SK-N-SH treated with all-trans-retinoic acid at 6 μM for 48 hours (cell line): ENCODE data around the gene ZNF705A.

Experiments used
- ATAC-seq: fragments of 200-7000 bp; cut with Tn5 transposase; 3 replicates; pipeline ENCODE4 v1.9.1; 2020; ENCODE audit warnings: mild to moderate bottlenecking, moderate library complexity
- ARNTL ChIP-seq: fragments of 450-650 bp; formaldehyde crosslinking; IDR thresholded peaks from 2 replicates; pipeline ENCODE4 v1.5.0; 2020; ENCODE audit warnings: low read depth, mild to moderate bottlenecking, moderate library complexity, borderline replicate concordance
- BACH2 ChIP-seq: fragments of 250-450 bp; sonication (Bioruptor Pico); IDR thresholded peaks from 2 replicates; pipeline ENCODE4 v1.9.0; 2021; ENCODE audit warnings: mild to moderate bottlenecking, borderline replicate concordance
- CREB5 ChIP-seq: fragments of 250-450 bp; sonication (Bioruptor Pico); IDR thresholded peaks from 2 replicates; pipeline ENCODE4 v1.5.1; 2020; ENCODE audit warnings: low read depth, mild to moderate bottlenecking, moderate library complexity
- CSDC2 ChIP-seq: fragments of 250-450 bp; sonication (Bioruptor Pico); IDR thresholded peaks from 2 replicates; pipeline ENCODE4 v1.5.0; 2020; ENCODE audit warnings: mild to moderate bottlenecking, moderate library complexity
- CSRNP3 ChIP-seq: fragments of 250-450 bp; sonication (Bioruptor Pico); IDR thresholded peaks from 2 replicates; pipeline ENCODE4 v1.5.1; 2021; ENCODE audit warnings: mild to moderate bottlenecking, moderate library complexity
- ESRRG ChIP-seq: fragments of 250-450 bp; sonication (Bioruptor Pico); IDR thresholded peaks from 2 replicates; pipeline ENCODE4 v1.6.1; 2021; ENCODE audit warnings: mild to moderate bottlenecking
- GLIS3 ChIP-seq: fragments of 250-450 bp; sonication (Bioruptor Pico); IDR thresholded peaks from 2 replicates; pipeline ENCODE4 v1.5.0; 2020; ENCODE audit warnings: mild to moderate bottlenecking, moderate library complexity
- ISL1 ChIP-seq: fragments of 250-450 bp; sonication (Bioruptor Pico); IDR thresholded peaks from 2 replicates; pipeline ENCODE4 v2.1.2; 2022; ENCODE audit warnings: mild to moderate bottlenecking, moderate library complexity
- PATZ1 ChIP-seq: fragments of 250-450 bp; sonication (Bioruptor Pico); IDR thresholded peaks from 2 replicates; pipeline ENCODE4 v1.8.0; 2020; ENCODE audit warnings: mild to moderate bottlenecking, moderate library complexity, borderline replicate concordance
- POU6F1 ChIP-seq: fragments of 250-450 bp; sonication (Bioruptor Pico); IDR thresholded peaks from 2 replicates; pipeline ENCODE4 v1.8.0; 2021; ENCODE audit warnings: low read depth, mild to moderate bottlenecking, moderate library complexity, borderline replicate concordance
- RARB ChIP-seq: fragments of 250-450 bp; sonication (Bioruptor Pico); IDR thresholded peaks from 2 replicates; pipeline ENCODE4 v1.8.0; 2021; ENCODE audit warnings: mild to moderate bottlenecking, moderate library complexity
- SNAI2 ChIP-seq: fragments of 250-450 bp; sonication (Bioruptor Pico); IDR thresholded peaks from 2 replicates; pipeline ENCODE4 v1.5.0; 2020; ENCODE audit warnings: mild to moderate bottlenecking, moderate library complexity
- TCF4 ChIP-seq: fragments of 250-450 bp; sonication (Bioruptor Pico); IDR thresholded peaks from 2 replicates; pipeline ENCODE4 v1.8.0; 2021; ENCODE audit warnings: mild to moderate bottlenecking, moderate library complexity, borderline replicate concordance
- TSHZ2 ChIP-seq: fragments of 250-450 bp; sonication (Bioruptor Pico); IDR thresholded peaks from 2 replicates; pipeline ENCODE4 v1.5.0; 2020; ENCODE audit warnings: mild to moderate bottlenecking, moderate library complexity
- ZFP3 ChIP-seq: fragments of 250-450 bp; sonication (Bioruptor Pico); IDR thresholded peaks from 2 replicates; pipeline ENCODE4 v1.5.0; 2020; ENCODE audit warnings: mild to moderate bottlenecking, moderate library complexity
- ZFP30 ChIP-seq: fragments of 450-650 bp; formaldehyde crosslinking; IDR thresholded peaks from 2 replicates; pipeline ENCODE4 v1.5.0; 2022; ENCODE audit warnings: mild to moderate bottlenecking, moderate library complexity
- ZNF565 ChIP-seq: fragments of 450-650 bp; formaldehyde crosslinking; conservative IDR thresholded peaks from 2 replicates; pipeline ENCODE4 v1.5.0; 2020; ENCODE audit warnings: low read depth, mild to moderate bottlenecking, moderate library complexity
- ZNF70 ChIP-seq: fragments of 450-650 bp; formaldehyde crosslinking; IDR thresholded peaks from 2 replicates; pipeline ENCODE4 v1.5.0; 2020; ENCODE audit warnings: mild to moderate bottlenecking, moderate library complexity
- ZNF8 ChIP-seq: fragments of 450-650 bp; formaldehyde crosslinking; IDR thresholded peaks from 2 replicates; pipeline ENCODE4 v1.5.0; 2020; ENCODE audit warnings: mild to moderate bottlenecking, moderate library complexity

The ZNF705A gene

GRCh38 chr12:8120072-8120713, 36.6 kb upstream of the ZNF705A start:
- no peak for TF ChIP-seq PATZ1 (CRISPR knock-in tag)
- no peak for TF ChIP-seq GLIS3 (CRISPR knock-in tag)
- TF ChIP-seq ZFP30 (CRISPR knock-in tag) = no peak
- TF ChIP-seq ISL1 = no peak
- no peak for TF ChIP-seq ZFP3 (CRISPR knock-in tag)
- no peak for TF ChIP-seq BACH2 (CRISPR knock-in tag)
- TF ChIP-seq TCF4 (CRISPR knock-in tag) = no peak
- TF ChIP-seq CREB5 (CRISPR knock-in tag) = no peak
- TF ChIP-seq ZNF8 (CRISPR knock-in tag) = no peak
- no peak for TF ChIP-seq SNAI2 (CRISPR knock-in tag)
- TF ChIP-seq TSHZ2 (CRISPR knock-in tag) = no peak
- no peak for TF ChIP-seq ZNF565 (CRISPR knock-in tag)
- no peak for ATAC-seq

- ATAC-seq = no peak
- no peak for TF ChIP-seq CSDC2 (CRISPR knock-in tag)
- TF ChIP-seq SNAI2 (CRISPR knock-in tag) = no peak
- TF ChIP-seq ZNF8 (CRISPR knock-in tag) = no peak
- TF ChIP-seq ZNF70 = no peak
- TF ChIP-seq TCF4 (CRISPR knock-in tag) = no peak
- no peak for TF ChIP-seq ZFP3 (CRISPR knock-in tag)
- no peak for TF ChIP-seq GLIS3 (CRISPR knock-in tag)
- TF ChIP-seq RARB (CRISPR knock-in tag) = no peak
- TF ChIP-seq CREB5 (CRISPR knock-in tag) = no peak
- TF ChIP-seq ZNF565 (CRISPR knock-in tag) = no peak
- TF ChIP-seq, all 23 proteins: peak for 0
Measured at GRCh38 chr12:8123124-8123912, 33.5 kb upstream of the ZNF705A start, which contains the start of gene CLEC4A. Gene CLEC4A, plus strand, starts transcription at chr12:8123617. Its CDS starts 262 bp downstream, at chr12:8123879.

GRCh38 chr12:8127138-8127537, 29.7 kb upstream of the ZNF705A start:
- no peak for ATAC-seq
- TF ChIP-seq ARNTL (no peak), BACH2 (CRISPR knock-in tag) (no peak), CSDC2 (CRISPR knock-in tag) (no peak), CSRNP3 (CRISPR knock-in tag) (no peak), CREB5 (CRISPR knock-in tag) (no peak), TSHZ2 (CRISPR knock-in tag) (no peak), POU6F1 (CRISPR knock-in tag) (no peak), ESRRG (CRISPR knock-in tag) (no peak), ZNF70 (no peak)
